DOHH2 (cell line): ENCODE results near the gene RTP3.
"Not testable (repeated sequence)": the region's sequence is repeated elsewhere in the genome, so short reads cannot be mapped to it uniquely, and the experiment has no call there.

Experiments
- H3F3A ChIP-seq: fragments of 200-600 bp; sonication (generic), shearing (Covaris generic); 2 replicates; pipeline ENCODE4 v1.6.0; 2016; ENCODE audit warnings: antibody characterized with exemption, mild to moderate bottlenecking; ENCODE audit not compliant: control insufficient read depth, insufficient read depth
- H3K27ac ChIP-seq: fragments of 200-600 bp; sonication (generic); 2 replicates; pipeline ENCODE4 v1.5.1; 2014; ENCODE audit warnings: low read depth, mild to moderate bottlenecking, low read length, moderate library complexity
- H3K27me3 ChIP-seq: fragments of 200-600 bp; sonication (generic); 2 replicates; pipeline ENCODE4 v1.6.1; 2014; ENCODE audit warnings: mild to moderate bottlenecking, low read length, mixed read lengths; ENCODE audit not compliant: control insufficient read depth
- H3K36me3 ChIP-seq: fragments of 200-600 bp; sonication (generic); 2 replicates; pipeline ENCODE4 v1.6.1; 2014; ENCODE audit warnings: mild to moderate bottlenecking, low read length, moderate library complexity, mixed read lengths; ENCODE audit not compliant: control insufficient read depth
- H3K4me1 ChIP-seq: fragments of 200-600 bp; sonication (generic); 2 replicates; pipeline ENCODE4 v1.6.1; 2014; ENCODE audit warnings: mild to moderate bottlenecking, low read length, mixed read lengths; ENCODE audit not compliant: control insufficient read depth
- H3K4me2 ChIP-seq: fragments of 200-600 bp; sonication (generic); 2 replicates; pipeline ENCODE4 v1.6.0; 2014; ENCODE audit warnings: mild to moderate bottlenecking, low read length, moderate library complexity
- H3K4me3 ChIP-seq: fragments of 200-600 bp; sonication (generic); 2 replicates; pipeline ENCODE4 v1.5.1; 2014; ENCODE audit warnings: mild to moderate bottlenecking, low read length, mixed read lengths
- H3K79me2 ChIP-seq: fragments of 200-600 bp; sonication (generic); 2 replicates; pipeline ENCODE4 v1.6.1; 2014; ENCODE audit warnings: mild to moderate bottlenecking, low read length, mixed read lengths; ENCODE audit not compliant: control insufficient read depth
- H3K9me2 ChIP-seq: fragments of 200-600 bp; sonication (generic); replicated peaks from 2 replicates; pipeline ENCODE4 v1.6.1; 2014; ENCODE audit warnings: mild to moderate bottlenecking, low read length, mixed read lengths; ENCODE audit not compliant: control insufficient read depth
- H3K9me3 ChIP-seq: fragments of 200-600 bp; sonication (generic); 2 replicates; pipeline ENCODE4 v1.6.1; 2014; ENCODE audit warnings: antibody characterized with exemption, low read length, mixed read lengths; ENCODE audit not compliant: control insufficient read depth, insufficient read depth
- H4K20me1 ChIP-seq: fragments of 200-600 bp; sonication (generic); 2 replicates; pipeline ENCODE4 v1.6.0; 2014; ENCODE audit warnings: low read depth, mild to moderate bottlenecking, antibody characterized with exemption, low read length, moderate library complexity; ENCODE audit not compliant: control insufficient read depth, insufficient read depth
- CTCF ChIP-seq: fragments of 200-600 bp; sonication (generic); IDR thresholded peaks from one replicate; pipeline ENCODE4 v1.5.1; 2014; ENCODE audit warnings: antibody characterized with exemption, mild to moderate bottlenecking, low read depth, low read length; ENCODE audit not compliant: poor library complexity, severe bottlenecking
- EZH2phosphoT487 ChIP-seq: fragments of 200-600 bp; sonication (generic); IDR thresholded peaks from 2 replicates; pipeline ENCODE4 v1.6.1; 2017; ENCODE audit warnings: borderline replicate concordance, mild to moderate bottlenecking, antibody characterized with exemption, low read length, moderate library complexity, mixed read lengths

RTP3 gene

GRCh38 chr3:46517784-46518181 is 20.0 kb downstream of the RTP3 start:
- TF ChIP-seq CTCF (no peak), EZH2phosphoT487 (no peak)
- no peaks in the 10 kb centered on the region for H3K27me3 ChIP-seq
- no peak overlapping the region for H3K4me3 ChIP-seq
- H3K36me3 ChIP-seq = no peaks in the 10 kb centered on the region
- no peak overlapping the region for H3K4me2 ChIP-seq
- H3K27ac ChIP-seq = no peak overlapping the region
- H3K9me3 ChIP-seq = no peaks in the 10 kb centered on the region
- no peaks in the 10 kb centered on the region for H3F3A ChIP-seq
- H3K4me1 ChIP-seq = no peaks in the 10 kb centered on the region
- no peaks in the 10 kb centered on the region for H3K79me2 ChIP-seq
- no peaks in the 10 kb centered on the region for H4K20me1 ChIP-seq
- H3K9me2 ChIP-seq = no peaks in the 10 kb centered on the region

GRCh38 chr3:46519952-46520351 is 22.2 kb downstream of the RTP3 start:
- H3K36me3 ChIP-seq = no peaks in the 10 kb centered on the region

GRCh38 chr3:46520531-46520930 is 22.8 kb downstream of the RTP3 start:
- Histone ChIP-seq H3K9me3 (no peaks in the 10 kb centered on the region), H4K20me1 (no peaks in the 10 kb centered on the region), H3K4me1 (no peaks in the 10 kb centered on the region), H3F3A (no peaks in the 10 kb centered on the region), H3K9me2 (no peaks in the 10 kb centered on the region), H3K79me2 (no peaks in the 10 kb centered on the region), H3K27me3 (no peaks in the 10 kb centered on the region), H3K4me2 (no peak overlapping the region), H3K27ac (no peak overlapping the region), H3K4me3 (no peak overlapping the region), H3K36me3 (no peaks in the 10 kb centered on the region)
- TF ChIP-seq EZH2phosphoT487 = no peak
- TF ChIP-seq CTCF = no peak

More at GRCh38 chr3:46519952-46520351, 22.2 kb downstream of the RTP3 start:
- H4K20me1 ChIP-seq = no peaks in the 10 kb centered on the region
- H3F3A ChIP-seq = no peaks in the 10 kb centered on the region
- H3K4me1 ChIP-seq = no peaks in the 10 kb centered on the region
- no peak for TF ChIP-seq EZH2phosphoT487
- no peak for TF ChIP-seq CTCF
- no peak overlapping the region for H3K4me3 ChIP-seq
- no peaks in the 10 kb centered on the region for H3K9me2 ChIP-seq
- no peaks in the 10 kb centered on the region for H3K27me3 ChIP-seq
- no peaks in the 10 kb centered on the region for H3K79me2 ChIP-seq
- H3K9me3 ChIP-seq = no peaks in the 10 kb centered on the region
- H3K4me2 ChIP-seq = no peak overlapping the region
- H3K27ac ChIP-seq = no peak overlapping the region

- Histone ChIP-seq H3K27me3 (no peaks in the 10 kb centered on the region), H3K79me2 (no peaks in the 10 kb centered on the region), H3K27ac (no peak overlapping the region), H3K9me3 (no peaks in the 10 kb centered on the region), H3K4me2 (no peak overlapping the region), H3K36me3 (no peaks in the 10 kb centered on the region), H3K4me1 (no peaks in the 10 kb centered on the region), H3K4me3 (no peak overlapping the region), H3F3A (no peaks in the 10 kb centered on the region), H4K20me1 (no peaks in the 10 kb centered on the region), H3K9me2 (no peaks in the 10 kb centered on the region)
- no peak for TF ChIP-seq CTCF
- no peak for TF ChIP-seq EZH2phosphoT487
Measured at GRCh38 chr3:46521096-46521495, 23.3 kb downstream of the RTP3 start.

- not testable (repeated sequence) for H3K4me1 ChIP-seq, H3K27me3 ChIP-seq, H3K4me2 ChIP-seq, H4K20me1 ChIP-seq, H3K9me3 ChIP-seq, H3K36me3 ChIP-seq, H3K4me3 ChIP-seq, H3F3A ChIP-seq, H3K79me2 ChIP-seq, H3K9me2 ChIP-seq, H3K27ac ChIP-seq
Measured at GRCh38 chr3:46522201-46522600, 24.4 kb downstream of the RTP3 start.
